Neural progenitor cell (in vitro differentiated cells): ENCODE measurements around the gene CALU.

ENCODE experiments used
- EZH2 ChIP-seq: fragments of 200-600 bp; sonication (generic); IDR thresholded peaks from 2 replicates; pipeline ENCODE4 v1.6.1; 2017; ENCODE audit warnings: antibody characterized with exemption, mild to moderate bottlenecking, moderate library complexity
- TF ChIP-seq, protein P1 (sequence below): fragments of 200-600 bp; sonication (generic); IDR thresholded peaks from 2 replicates; pipeline ENCODE4 v1.5.1; 2017; ENCODE audit warnings: antibody characterized with exemption, mild to moderate bottlenecking

GRCh38 chr7:128713794-128714193 is 25.4 kb upstream of the CALU start:
- TF ChIP-seq, protein P1, sequence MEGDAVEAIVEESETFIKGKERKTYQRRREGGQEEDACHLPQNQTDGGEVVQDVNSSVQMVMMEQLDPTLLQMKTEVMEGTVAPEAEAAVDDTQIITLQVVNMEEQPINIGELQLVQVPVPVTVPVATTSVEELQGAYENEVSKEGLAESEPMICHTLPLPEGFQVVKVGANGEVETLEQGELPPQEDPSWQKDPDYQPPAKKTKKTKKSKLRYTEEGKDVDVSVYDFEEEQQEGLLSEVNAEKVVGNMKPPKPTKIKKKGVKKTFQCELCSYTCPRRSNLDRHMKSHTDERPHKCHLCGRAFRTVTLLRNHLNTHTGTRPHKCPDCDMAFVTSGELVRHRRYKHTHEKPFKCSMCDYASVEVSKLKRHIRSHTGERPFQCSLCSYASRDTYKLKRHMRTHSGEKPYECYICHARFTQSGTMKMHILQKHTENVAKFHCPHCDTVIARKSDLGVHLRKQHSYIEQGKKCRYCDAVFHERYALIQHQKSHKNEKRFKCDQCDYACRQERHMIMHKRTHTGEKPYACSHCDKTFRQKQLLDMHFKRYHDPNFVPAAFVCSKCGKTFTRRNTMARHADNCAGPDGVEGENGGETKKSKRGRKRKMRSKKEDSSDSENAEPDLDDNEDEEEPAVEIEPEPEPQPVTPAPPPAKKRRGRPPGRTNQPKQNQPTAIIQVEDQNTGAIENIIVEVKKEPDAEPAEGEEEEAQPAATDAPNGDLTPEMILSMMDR = no peak
- no peak for TF ChIP-seq EZH2
